Neural crest cell (in vitro differentiated cells): Measurements from ENCODE around the gene ADAMTS5. TPM values are rescaled to one million over a fixed set of nuclear protein-coding genes. Genes with fewer than 3 reads are reported as not detected.

ENCODE experiments used
- DNase-seq: peaks from one replicate; pipeline ENCODE4 v3.0.0; 2021; ENCODE audit warnings: low read depth, mixed read lengths, low spot score
- H3K27ac Mint-ChIP-seq: one replicate; pipeline ENCODE4 v1.8.0; 2021; ENCODE audit warnings: mild to moderate bottlenecking, mixed read lengths; ENCODE audit not compliant: unreplicated experiment
- H3K27me3 Mint-ChIP-seq: 2 replicates; pipeline ENCODE4 v1.8.0; 2021; ENCODE audit warnings: low read depth, mild to moderate bottlenecking, mixed read lengths
- H3K36me3 Mint-ChIP-seq: 2 replicates; pipeline ENCODE4 v1.8.0; 2021; ENCODE audit warnings: low read depth, mild to moderate bottlenecking, mixed read lengths
- H3K4me1 Mint-ChIP-seq: 2 replicates; pipeline ENCODE4 v1.8.0; 2021; ENCODE audit warnings: mixed read lengths
- H3K4me3 Mint-ChIP-seq: one replicate; pipeline ENCODE4 v1.8.0; 2021; ENCODE audit warnings: mild to moderate bottlenecking, mixed read lengths
- H3K9me3 Mint-ChIP-seq: 2 replicates; pipeline ENCODE4 v1.8.0; 2021; ENCODE audit warnings: mixed read lengths
- total RNA-seq: library from RNA; stranded (reverse); gene quantifications from 2 replicates; pipeline ENCODE4 v1.2.1, GENCODE V29; 2021
- TF ChIP-seq, protein P1 (sequence below): fragments of 200-600 bp; sonication (generic); conservative IDR thresholded peaks from 2 replicates; pipeline ENCODE4 v1.5.0; 2021; ENCODE audit warnings: antibody characterized with exemption, mild to moderate bottlenecking

Gene ADAMTS5
- total RNA-seq, 1 donor from 2014 or later, result 0.40 TPM

- no peaks in the 10 kb centered on the region for H3K36me3 Mint-ChIP-seq
- H3K4me3 Mint-ChIP-seq, result no peak overlapping the region
- H3K27me3 Mint-ChIP-seq, result no peaks in the 10 kb centered on the region
- no peaks in the 10 kb centered on the region for H3K9me3 Mint-ChIP-seq
- peaks cover 20% of the 10 kb centered on the region for H3K4me1 Mint-ChIP-seq
- H3K27ac Mint-ChIP-seq, result no peak overlapping the region
- no peak for DNase-seq
- TF ChIP-seq, protein P1, sequence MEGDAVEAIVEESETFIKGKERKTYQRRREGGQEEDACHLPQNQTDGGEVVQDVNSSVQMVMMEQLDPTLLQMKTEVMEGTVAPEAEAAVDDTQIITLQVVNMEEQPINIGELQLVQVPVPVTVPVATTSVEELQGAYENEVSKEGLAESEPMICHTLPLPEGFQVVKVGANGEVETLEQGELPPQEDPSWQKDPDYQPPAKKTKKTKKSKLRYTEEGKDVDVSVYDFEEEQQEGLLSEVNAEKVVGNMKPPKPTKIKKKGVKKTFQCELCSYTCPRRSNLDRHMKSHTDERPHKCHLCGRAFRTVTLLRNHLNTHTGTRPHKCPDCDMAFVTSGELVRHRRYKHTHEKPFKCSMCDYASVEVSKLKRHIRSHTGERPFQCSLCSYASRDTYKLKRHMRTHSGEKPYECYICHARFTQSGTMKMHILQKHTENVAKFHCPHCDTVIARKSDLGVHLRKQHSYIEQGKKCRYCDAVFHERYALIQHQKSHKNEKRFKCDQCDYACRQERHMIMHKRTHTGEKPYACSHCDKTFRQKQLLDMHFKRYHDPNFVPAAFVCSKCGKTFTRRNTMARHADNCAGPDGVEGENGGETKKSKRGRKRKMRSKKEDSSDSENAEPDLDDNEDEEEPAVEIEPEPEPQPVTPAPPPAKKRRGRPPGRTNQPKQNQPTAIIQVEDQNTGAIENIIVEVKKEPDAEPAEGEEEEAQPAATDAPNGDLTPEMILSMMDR, result no peak
Measured at GRCh38 chr21:26948194-26948593, 18.7 kb downstream of the ADAMTS5 start.

DNA sequence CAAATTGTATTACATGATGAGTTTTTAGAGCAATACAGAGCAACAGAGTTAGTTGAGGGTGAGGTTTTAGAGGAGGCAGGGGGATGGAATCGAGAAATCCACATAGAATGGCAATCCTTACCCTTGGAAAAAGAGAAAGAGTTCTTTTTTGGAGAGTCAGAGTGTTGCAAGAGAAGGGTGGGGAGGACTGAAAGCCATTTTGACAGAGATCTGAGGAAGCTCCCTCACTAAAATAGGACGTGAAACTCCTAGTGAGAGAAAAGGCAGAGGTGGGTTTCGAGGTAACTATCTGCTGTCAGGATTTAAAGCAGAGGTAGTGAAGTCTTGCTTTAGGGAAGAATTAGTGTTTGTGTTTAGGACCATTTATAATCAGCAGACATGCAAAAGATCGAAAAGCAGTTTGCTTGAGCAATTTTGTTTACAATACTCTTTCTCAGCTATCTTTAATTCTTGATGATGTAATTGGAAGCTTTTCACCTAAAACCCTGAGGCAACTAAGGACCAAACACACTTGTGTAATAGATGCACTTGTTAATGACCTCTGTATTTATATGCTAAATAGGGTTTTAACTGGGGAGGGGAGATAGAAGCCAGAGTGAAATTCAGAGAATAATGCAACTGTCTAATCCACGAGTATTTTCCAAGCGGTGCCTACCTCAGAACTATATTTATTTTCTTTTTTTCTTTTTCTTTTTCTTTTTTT, 20.0 kb downstream of the ADAMTS5 start:
- Mint-ChIP-seq H3K4me1 (peaks cover 15% of the 10 kb centered on the region), H3K9me3 (no peaks in the 10 kb centered on the region), H3K4me3 (no peak overlapping the region), H3K27ac (peak overlapping the region; percentile 1), H3K36me3 (no peaks in the 10 kb centered on the region), H3K27me3 (no peaks in the 10 kb centered on the region)
- DNase-seq, result no peak
- TF ChIP-seq, protein P1, result no peak

GRCh38 chr21:26945916-26946675, 20.8 kb downstream of the ADAMTS5 start:
- Mint-ChIP-seq H3K4me1 (peaks cover 15% of the 10 kb centered on the region), H3K4me3 (no peak overlapping the region), H3K27ac (peak overlapping the region; percentile 1), H3K9me3 (no peaks in the 10 kb centered on the region), H3K36me3 (no peaks in the 10 kb centered on the region), H3K27me3 (no peaks in the 10 kb centered on the region)
- no peak for DNase-seq
- TF ChIP-seq, protein P1, result no peak

DNA sequence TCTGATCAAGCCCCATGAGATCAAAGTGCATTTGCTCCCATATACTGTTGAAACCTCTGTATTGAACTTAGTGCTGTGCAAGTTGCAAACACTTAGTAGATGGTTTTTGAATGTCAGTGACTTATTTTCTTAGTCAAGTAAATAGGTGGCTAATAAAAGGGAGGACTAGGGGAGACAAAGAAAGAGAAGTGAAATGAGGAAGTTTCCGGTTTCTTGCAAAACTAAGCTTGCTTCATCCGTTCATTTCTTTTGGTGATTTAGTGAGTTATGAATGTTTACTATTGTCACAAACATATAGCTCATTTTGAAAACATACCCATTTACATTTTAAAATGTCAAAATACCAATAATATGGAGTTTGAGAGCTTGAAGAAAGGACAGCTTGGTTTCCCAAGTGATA, 23.0 kb downstream of the ADAMTS5 start:
- DNase-seq, result no peak
- H3K9me3 Mint-ChIP-seq, result no peaks in the 10 kb centered on the region
- H3K36me3 Mint-ChIP-seq, result no peaks in the 10 kb centered on the region
- no peak overlapping the region for H3K4me3 Mint-ChIP-seq
- peaks cover 15% of the 10 kb centered on the region for H3K4me1 Mint-ChIP-seq
- TF ChIP-seq, protein P1, result no peak
- no peak overlapping the region for H3K27ac Mint-ChIP-seq
- no peaks in the 10 kb centered on the region for H3K27me3 Mint-ChIP-seq

GRCh38 chr21:26941421-26941820, 25.5 kb downstream of the ADAMTS5 start:
- Mint-ChIP-seq H3K4me3 (no peak overlapping the region), H3K27me3 (no peaks in the 10 kb centered on the region), H3K9me3 (no peaks in the 10 kb centered on the region), H3K4me1 (peaks cover 8% of the 10 kb centered on the region), H3K36me3 (no peaks in the 10 kb centered on the region), H3K27ac (no peak overlapping the region)
- no peak for DNase-seq
- TF ChIP-seq, protein P1, result no peak
